ENCODE results near the gene DNAH6.

- TF ChIP-seq EZH2 (IDR thresholded peaks at IDR 0.05; ENCODE audit: borderline replicate concordance, low read depth, low read length, poor library complexity, severe bottlenecking), result no peak
- TF ChIP-seq, protein P1, sequence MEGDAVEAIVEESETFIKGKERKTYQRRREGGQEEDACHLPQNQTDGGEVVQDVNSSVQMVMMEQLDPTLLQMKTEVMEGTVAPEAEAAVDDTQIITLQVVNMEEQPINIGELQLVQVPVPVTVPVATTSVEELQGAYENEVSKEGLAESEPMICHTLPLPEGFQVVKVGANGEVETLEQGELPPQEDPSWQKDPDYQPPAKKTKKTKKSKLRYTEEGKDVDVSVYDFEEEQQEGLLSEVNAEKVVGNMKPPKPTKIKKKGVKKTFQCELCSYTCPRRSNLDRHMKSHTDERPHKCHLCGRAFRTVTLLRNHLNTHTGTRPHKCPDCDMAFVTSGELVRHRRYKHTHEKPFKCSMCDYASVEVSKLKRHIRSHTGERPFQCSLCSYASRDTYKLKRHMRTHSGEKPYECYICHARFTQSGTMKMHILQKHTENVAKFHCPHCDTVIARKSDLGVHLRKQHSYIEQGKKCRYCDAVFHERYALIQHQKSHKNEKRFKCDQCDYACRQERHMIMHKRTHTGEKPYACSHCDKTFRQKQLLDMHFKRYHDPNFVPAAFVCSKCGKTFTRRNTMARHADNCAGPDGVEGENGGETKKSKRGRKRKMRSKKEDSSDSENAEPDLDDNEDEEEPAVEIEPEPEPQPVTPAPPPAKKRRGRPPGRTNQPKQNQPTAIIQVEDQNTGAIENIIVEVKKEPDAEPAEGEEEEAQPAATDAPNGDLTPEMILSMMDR (conservative IDR thresholded peaks at IDR 0.05; ENCODE audit: low read depth, low read length), result no peak
Observed at GRCh38 chr2:84729224-84729623, 212.9 kb downstream of the DNAH6 start.
